Activated CD8-positive, alpha-beta memory T cell treated with anti-CD3 and anti-CD28 coated beads for 48 hours (primary cell): ENCODE data around the gene ECE1.
"Not testable (repeated sequence)": the region's sequence is repeated elsewhere in the genome, so short reads cannot be mapped to it uniquely, and the experiment has no call there.

Experiments used
- DNase-seq, 3 experiments: peaks; one replicate each; pipeline ENCODE4 v3.0.0-alpha.2; 2020; ENCODE audit warnings: low read depth in 2 of 3, low spot score in 2 of 3

ECE1 gene

DNA sequence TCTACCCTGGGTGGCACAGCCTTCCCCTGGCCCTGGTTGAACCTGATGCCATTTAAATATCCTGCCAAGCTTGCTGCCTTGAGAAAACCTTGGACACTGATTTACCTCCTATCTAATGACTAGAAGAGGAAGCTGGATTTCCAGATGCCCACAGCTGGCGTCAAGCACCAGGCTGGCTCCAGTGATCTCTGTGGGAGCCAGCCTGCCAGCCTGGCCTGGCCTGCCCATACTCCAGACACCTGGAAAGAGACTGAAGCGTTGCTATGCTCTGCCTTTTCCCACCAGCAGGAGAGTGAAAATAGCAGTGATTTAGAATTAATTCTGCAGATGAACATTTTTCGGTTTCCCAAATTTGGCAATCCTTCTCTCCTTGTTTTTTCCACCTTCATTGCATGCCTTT, 102.0 kb downstream of the ECE1 start:
- no peak for DNase-seq

DNA sequence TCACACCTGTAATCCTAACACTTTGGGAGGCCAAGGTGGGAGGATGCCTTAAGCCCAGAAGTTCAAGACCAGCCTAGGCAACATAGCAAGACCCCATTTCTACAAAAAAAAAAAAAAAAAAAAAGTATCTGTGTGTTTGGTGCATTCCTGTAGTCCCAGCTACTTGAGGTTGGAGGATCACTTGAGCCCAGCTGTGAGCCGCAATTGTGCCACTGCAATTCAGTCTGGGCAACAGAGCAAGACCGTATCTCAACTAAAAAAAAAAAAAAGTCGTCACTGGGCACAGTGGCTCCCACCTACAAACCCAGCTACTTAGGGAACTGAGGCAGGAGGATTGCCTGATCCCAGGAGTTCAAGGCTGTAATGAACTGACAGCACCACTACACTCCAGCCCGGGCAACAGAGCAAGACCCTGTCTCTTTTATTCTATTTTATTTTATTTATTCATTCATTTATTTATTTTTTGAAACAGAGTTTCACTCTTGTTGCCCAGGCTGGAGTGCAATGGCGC, 105.0 kb downstream of the ECE1 start:
- no peak for DNase-seq

GRCh38 chr1:21184276-21184675, 106.0 kb downstream of the ECE1 start:
- no peak for DNase-seq

DNA sequence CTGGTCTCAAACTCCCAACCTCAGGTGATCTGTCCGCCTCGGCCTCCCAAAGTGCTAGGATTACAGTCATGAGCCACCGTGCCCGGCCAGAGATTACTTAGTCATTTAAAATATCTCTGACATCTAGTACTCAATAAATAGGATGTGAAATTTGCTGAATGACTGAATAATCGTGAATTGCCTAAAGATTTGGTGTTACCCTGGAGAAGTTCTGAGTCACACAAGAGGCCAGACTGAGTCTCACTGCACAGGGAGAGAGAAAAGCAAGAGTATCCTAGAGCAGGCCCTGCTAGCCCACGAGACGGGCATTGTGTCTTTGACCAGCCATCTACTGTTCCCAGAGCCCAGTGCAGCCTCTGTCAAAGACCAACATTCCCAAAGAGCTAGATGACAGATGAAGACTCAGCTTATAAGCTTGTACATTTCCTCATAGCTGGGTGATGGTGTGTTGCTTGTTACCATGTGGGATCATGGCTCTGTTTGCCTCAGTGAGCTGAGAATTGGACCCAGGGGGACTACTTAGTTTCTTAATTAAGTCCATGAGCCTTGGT, 108.0 kb downstream of the ECE1 start:
- DNase-seq = no peak

GRCh38 chr1:21178271-21178670, 112.0 kb downstream of the ECE1 start:
- DNase-seq = not testable (repeated sequence)

DNA sequence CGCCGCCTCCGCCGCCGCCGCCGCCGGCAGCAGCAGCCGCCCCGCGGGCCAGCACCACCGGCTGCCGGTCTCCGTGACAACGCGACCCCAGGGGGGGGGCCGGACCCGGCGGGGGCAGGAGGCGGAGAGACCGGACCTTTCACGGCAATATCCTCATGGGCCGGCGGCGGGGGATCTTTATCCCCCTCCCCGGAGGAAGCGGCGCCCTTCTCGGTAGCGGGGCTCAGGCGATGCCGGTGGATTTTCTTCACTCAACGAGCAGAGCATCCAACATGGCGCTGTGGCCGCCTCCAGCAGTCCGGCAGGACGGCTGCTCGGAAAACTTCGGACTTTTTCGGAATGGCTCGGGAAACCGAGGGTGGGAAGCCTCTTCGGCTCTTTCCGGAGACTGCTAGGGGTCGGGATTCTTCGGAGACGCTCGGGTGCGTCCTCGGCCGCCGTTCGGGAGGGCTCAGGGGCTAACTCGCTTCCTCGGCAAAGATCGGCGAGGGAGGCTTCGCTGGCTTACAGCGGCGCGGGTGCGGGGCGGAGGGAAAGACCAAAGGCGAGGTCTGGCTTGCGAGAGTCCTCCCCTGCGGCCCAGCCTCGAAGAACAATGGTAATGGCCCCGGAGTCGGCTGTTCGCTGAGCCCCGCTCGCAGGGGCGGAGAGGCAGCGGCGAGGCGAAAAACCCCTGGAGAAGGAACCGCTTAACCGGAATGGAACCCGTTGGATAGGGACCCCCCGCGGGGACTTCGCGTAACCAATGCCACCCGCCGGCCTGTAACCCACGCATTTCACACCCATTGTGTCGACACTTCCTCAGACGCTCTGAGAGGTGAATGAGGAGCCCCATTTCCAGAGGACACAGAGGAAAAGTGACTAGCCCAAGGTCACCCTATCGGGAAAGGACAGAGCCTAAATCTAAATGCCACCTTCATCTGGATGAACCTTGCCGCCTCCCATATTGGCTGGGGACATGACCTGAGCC, 113.4 kb downstream of the ECE1 start, which contains the start of gene EIF4G3:
EIF4G3 (minus strand) TSS at position 312 of the 970 bp plus-strand sequence. CDS start 174,155 bp downstream, outside the sequence.
- peak; percentile 93 to 100 (median 99) for DNase-seq

GRCh38 chr1:21175670-21176581, 114.3 kb downstream of the ECE1 start:
- DNase-seq = peak in 1 of 3 experiments; percentile 23

- no peak for DNase-seq
Observed at GRCh38 chr1:21175324-21175669, 115.0 kb downstream of the ECE1 start.

DNA sequence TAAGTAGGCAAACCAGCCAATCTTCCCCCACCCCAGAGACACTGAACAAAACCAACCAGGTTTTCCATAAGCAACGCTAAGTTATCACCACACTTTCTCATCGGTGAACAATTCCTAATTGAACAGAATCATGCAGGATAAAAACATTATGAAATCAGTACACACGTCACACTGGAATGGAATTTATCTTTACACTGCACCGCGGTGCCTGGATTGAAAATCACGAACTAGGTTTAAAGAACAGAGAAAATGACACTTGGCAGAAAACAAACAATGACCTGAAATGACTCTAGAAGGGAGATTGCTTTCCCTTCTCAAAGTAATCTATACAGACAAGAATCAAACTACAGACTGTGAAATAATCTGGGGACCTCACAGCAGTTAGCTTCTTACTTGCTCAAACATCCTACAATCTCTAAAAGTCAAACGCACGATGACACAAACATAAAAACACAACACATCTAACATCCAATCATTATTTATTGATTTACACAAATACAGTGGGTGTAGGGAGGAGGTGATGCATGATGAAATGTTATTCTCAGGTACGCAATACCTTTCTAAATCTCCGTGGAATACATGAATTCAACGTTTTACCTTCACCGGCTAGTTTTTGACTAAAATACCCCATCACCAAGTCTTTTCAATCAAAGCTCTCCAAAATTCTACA, 115.5 kb downstream of the ECE1 start:
- DNase-seq = no peak

- no peak for DNase-seq
Observed at GRCh38 chr1:21174230-21174629, 116.0 kb downstream of the ECE1 start.

DNA sequence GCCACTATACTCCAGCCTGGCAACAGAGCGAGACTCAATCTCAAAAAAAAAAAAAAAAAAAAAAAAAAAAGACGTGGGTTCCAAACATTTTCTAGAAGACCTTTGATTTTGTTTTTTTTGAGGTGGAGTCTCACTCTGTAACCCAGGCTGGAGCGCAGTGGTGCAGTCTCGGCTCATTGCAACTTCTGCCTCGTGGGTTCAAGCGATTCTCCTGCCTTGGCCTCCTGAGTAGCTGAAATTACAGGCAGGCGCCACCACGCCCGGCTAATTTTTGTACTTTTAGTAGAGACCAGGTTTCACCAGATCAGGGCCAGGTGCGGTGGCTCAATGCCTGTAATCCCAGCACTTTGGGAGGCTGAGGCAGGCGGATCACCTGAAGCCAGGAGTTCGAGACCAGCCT, 117.2 kb downstream of the ECE1 start:
- not testable (repeated sequence) for DNase-seq

DNA sequence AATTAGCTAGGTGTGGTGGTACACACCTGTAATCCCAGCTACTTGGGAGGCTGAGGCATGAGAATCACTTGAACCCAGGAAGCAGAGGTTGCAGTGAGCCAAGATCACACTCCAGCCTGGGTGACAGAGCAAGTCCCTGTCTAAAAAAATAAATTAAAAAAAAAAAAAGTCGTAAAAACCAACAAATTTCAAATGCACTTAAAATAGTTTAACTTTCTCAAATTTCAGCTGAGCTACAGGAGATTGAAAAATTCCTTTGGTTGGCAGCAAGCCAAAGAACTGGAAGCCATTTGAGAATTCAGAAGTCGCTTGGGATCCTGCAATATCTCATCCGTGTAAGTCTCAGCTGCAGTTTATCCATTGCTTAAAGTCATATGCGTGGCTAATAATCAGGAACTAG, 119.4 kb downstream of the ECE1 start:
- DNase-seq = not testable (repeated sequence)

- DNase-seq = no peak
Observed at GRCh38 chr1:21168444-21168843, 121.8 kb downstream of the ECE1 start.
